WTC11 (cell line): ENCODE measurements around the gene PRELID3B. TPM values are rescaled to one million over a fixed set of nuclear protein-coding genes. Genes with fewer than 3 reads are reported as not detected.

ENCODE experiments used
- ARID4B ChIP-seq: sonication (generic); formaldehyde crosslinking; IDR thresholded peaks from 2 replicates; pipeline ENCODE4 v1.8.0; 2023; ENCODE audit warnings: missing genetic modification reagents, mild to moderate bottlenecking, borderline replicate concordance
- ATF1 ChIP-seq: sonication (generic); formaldehyde crosslinking; IDR thresholded peaks from 2 replicates; pipeline ENCODE4 v1.8.1; 2023; ENCODE audit warnings: mild to moderate bottlenecking, moderate library complexity, missing genetic modification reagents
- ATF6 ChIP-seq: sonication (generic); formaldehyde crosslinking; IDR thresholded peaks from 2 replicates; pipeline ENCODE4 v1.8.1; 2023; ENCODE audit warnings: mild to moderate bottlenecking, missing genetic modification reagents
- E2F1 ChIP-seq: sonication (generic); formaldehyde crosslinking; IDR thresholded peaks from 2 replicates; pipeline ENCODE4 v1.8.0; 2022; ENCODE audit warnings: mild to moderate bottlenecking, missing genetic modification reagents
- ERG ChIP-seq: fragments of 250-450 bp; sonication (Bioruptor Pico); IDR thresholded peaks from 2 replicates; pipeline ENCODE4 v1.8.0; 2021; ENCODE audit warnings: mild to moderate bottlenecking
- FOXP4 ChIP-seq: sonication (generic); formaldehyde crosslinking; IDR thresholded peaks from 2 replicates; pipeline ENCODE4 v1.8.0; 2022; ENCODE audit warnings: mild to moderate bottlenecking, missing genetic modification reagents
- JUN ChIP-seq: sonication (generic); formaldehyde crosslinking; IDR thresholded peaks from 2 replicates; pipeline ENCODE4 v1.8.0; 2023; ENCODE audit warnings: mild to moderate bottlenecking, missing genetic modification reagents
- KAT7 ChIP-seq: sonication (generic); formaldehyde crosslinking; IDR thresholded peaks from 2 replicates; pipeline ENCODE4 v1.8.1; 2023; ENCODE audit warnings: missing genetic modification reagents, mild to moderate bottlenecking, borderline replicate concordance
- MAX ChIP-seq: sonication (generic); formaldehyde crosslinking; IDR thresholded peaks from 2 replicates; pipeline ENCODE4 v1.8.0; 2022; ENCODE audit warnings: mild to moderate bottlenecking, missing genetic modification reagents
- MLX ChIP-seq: sonication (generic); formaldehyde crosslinking; IDR thresholded peaks from 2 replicates; pipeline ENCODE4 v1.8.1; 2023; ENCODE audit warnings: mild to moderate bottlenecking, missing genetic modification reagents, moderate library complexity
- OVOL2 ChIP-seq: fragments of 250-450 bp; sonication (Bioruptor Pico); IDR thresholded peaks from 2 replicates; pipeline ENCODE4 v1.9.0; 2021; ENCODE audit warnings: mild to moderate bottlenecking, borderline replicate concordance
- SMAD4 ChIP-seq: sonication (generic); formaldehyde crosslinking; IDR thresholded peaks from 2 replicates; pipeline ENCODE4 v1.8.0; 2022; ENCODE audit warnings: mild to moderate bottlenecking, missing genetic modification reagents
- SOX15 ChIP-seq: fragments of 250-450 bp; sonication (Bioruptor Pico); IDR thresholded peaks from 2 replicates; pipeline ENCODE4 v1.9.0; 2021; ENCODE audit warnings: mild to moderate bottlenecking
- TP53 ChIP-seq: sonication (generic); formaldehyde crosslinking; IDR thresholded peaks from 2 replicates; pipeline ENCODE4 v1.8.1; 2023; ENCODE audit warnings: mild to moderate bottlenecking, missing genetic modification reagents
- USF2 ChIP-seq: sonication (generic); formaldehyde crosslinking; IDR thresholded peaks from 2 replicates; pipeline ENCODE4 v1.8.1; 2023; ENCODE audit warnings: mild to moderate bottlenecking, missing genetic modification reagents, moderate library complexity
- ZBTB21 ChIP-seq: sonication (generic); formaldehyde crosslinking; IDR thresholded peaks from 2 replicates; pipeline ENCODE4 v1.8.1; 2023; ENCODE audit warnings: mild to moderate bottlenecking, missing genetic modification reagents, borderline replicate concordance
- ZNF671 ChIP-seq: fragments of 250-450 bp; sonication (Bioruptor Pico); IDR thresholded peaks from 2 replicates; pipeline ENCODE4 v1.8.0; 2021; ENCODE audit warnings: mild to moderate bottlenecking
- total RNA-seq: library from RNA; stranded (reverse); gene quantifications from 3 replicates; pipeline ENCODE4 v1.2.3, GENCODE V29; 2021

PRELID3B gene
- total RNA-seq, 1 experiment from 2014 or later, result 46.9 TPM

- TF ChIP-seq KAT7 (CRISPR knock-in tag) (no peak), JUN (CRISPR knock-in tag) (peak; percentile 61; the same call in 1 of the 2 replicates), E2F1 (CRISPR knock-in tag) (peak; percentile 80; the same call in 1 of the 2 replicates), OVOL2 (CRISPR knock-in tag) (no peak), SOX15 (CRISPR knock-in tag) (no peak), SMAD4 (CRISPR knock-in tag) (no peak), ZBTB21 (peak; percentile 61; the same call in 1 of the 2 replicates), ATF1 (no peak), ZNF671 (no peak), TP53 (CRISPR knock-in tag) (peak; percentile 86; the same call in 1 of the 2 replicates), ERG (CRISPR knock-in tag) (no peak), MLX (no peak), ATF6 (CRISPR knock-in tag) (no peak), MAX (CRISPR knock-in tag) (peak; percentile 93), USF2 (CRISPR knock-in tag) (no peak), FOXP4 (CRISPR knock-in tag) (peak; percentile 92; the same call in 1 of the 2 replicates), ARID4B (CRISPR knock-in tag) (0 out of 2 replicates have a peak, but pooled peaks have one; percentile 60)
These were observed at the start of gene PRELID3B (continued) for GRCh38 chr20:59042151-59042795.
